Activated CD8-positive, alpha-beta memory T cell treated with anti-CD3 and anti-CD28 coated beads for 1 hour (primary cell): Measurements from ENCODE around the gene SLC9A7.
"Not testable (repeated sequence)": the region's sequence is repeated elsewhere in the genome, so short reads cannot be mapped to it uniquely, and the experiment has no call there.

Source experiments
- DNase-seq, 2 donors: peaks; one replicate each; pipeline ENCODE4 v3.0.0-alpha.2; 2020; ENCODE audit warnings: low read depth in 1 of 2; ENCODE audit errors: extremely low read depth in 1 of 2

SLC9A7 gene

GRCh38 chrX:46754586-46755061, 4.3 kb downstream of the SLC9A7 start:
- DNase-seq, result no peak

GRCh38 chrX:46754036-46754435, 4.9 kb downstream of the SLC9A7 start:
- no peak for DNase-seq

DNA sequence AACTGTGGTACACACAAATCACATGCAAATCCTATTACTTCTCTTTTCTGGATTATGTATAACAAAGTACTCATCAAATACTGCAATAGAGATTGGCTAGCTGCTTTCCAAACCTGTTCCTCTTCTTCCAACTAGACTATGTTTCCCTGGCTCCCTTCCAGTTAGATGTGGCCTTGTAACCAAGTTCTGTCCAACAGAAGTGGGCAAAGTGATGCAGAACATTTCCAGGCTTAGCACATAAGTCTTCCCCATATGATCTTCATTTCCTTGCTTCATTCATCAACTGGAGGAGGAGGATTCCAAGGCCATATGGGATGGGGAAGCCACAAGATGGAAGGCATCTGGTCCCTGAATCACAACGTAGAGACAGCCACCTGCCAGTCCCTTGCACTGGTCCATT, 8.0 kb downstream of the SLC9A7 start:
- no peak for DNase-seq

GRCh38 chrX:46744009-46744408, 14.9 kb downstream of the SLC9A7 start:
- DNase-seq, result no peak

DNA sequence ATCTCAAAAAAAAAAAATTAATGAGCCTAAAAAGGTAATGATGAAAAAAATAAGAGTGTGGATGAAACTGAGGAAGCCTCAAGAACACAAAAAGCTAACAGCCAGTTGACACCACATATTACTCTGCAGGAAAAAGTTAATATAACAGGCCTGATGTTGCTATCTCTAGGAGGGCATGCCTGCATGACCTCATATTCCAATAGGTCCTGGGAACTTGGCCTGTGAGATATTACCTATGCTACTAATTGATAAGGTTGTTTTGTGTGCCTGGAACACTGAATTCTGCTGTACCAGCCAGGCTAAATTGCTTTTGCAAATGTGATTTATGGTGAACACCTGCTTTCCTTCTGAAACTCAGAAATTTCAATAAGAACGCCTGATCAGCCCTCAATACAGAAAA, 15.9 kb downstream of the SLC9A7 start:
- DNase-seq, result no peak

GRCh38 chrX:46739736-46740135, 19.2 kb downstream of the SLC9A7 start:
- DNase-seq, result no peak

- DNase-seq, result no peak
Measured at GRCh38 chrX:46737462-46737861, 21.5 kb downstream of the SLC9A7 start.

- no peak for DNase-seq
Measured at GRCh38 chrX:46737041-46737440, 21.9 kb downstream of the SLC9A7 start.

GRCh38 chrX:46735622-46736021, 23.3 kb downstream of the SLC9A7 start:
- DNase-seq, result no peak

GRCh38 chrX:46733226-46733625, 25.7 kb downstream of the SLC9A7 start:
- no peak for DNase-seq

GRCh38 chrX:46730765-46731164, 28.2 kb downstream of the SLC9A7 start:
- DNase-seq, result no peak

DNA sequence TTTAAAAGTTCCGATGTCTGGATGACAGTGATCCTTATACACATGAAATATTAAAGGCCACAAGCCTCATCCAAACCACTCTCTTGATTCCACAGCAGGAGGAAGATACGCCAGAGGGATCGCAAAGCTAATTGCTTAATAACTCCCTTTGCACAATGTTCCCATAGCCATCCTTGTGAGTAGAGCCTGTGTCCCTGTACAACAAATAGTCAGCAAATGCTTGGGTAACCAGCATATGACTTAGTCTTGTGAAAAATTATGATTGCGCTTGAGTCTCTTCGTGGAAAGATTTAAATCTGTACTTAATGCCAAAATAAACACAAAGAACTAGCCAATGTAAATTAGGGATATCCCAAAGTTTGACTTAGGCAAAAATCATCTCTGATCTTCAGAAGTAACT, 31.5 kb downstream of the SLC9A7 start:
- DNase-seq, result no peak

DNA sequence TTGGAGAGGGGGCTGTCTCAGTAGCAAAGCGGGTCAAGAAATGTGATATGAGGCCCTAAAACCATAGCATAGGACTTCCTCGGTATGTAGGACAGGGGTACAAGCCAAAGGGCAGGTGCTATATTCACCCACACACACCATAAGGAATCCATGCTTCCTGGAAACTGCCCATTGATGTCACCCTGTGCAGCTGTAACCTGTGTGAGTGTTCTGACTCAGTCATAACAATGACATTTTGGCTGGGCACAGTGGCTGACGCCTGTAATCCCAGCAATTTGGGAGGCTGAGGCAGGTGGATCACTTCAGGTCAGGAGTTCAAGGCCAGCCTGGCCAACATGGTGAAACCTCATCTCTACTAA, 35.4 kb downstream of the SLC9A7 start:
- DNase-seq, result not testable (repeated sequence)

- no peak for DNase-seq
Measured at GRCh38 chrX:46722742-46723568, 36.0 kb downstream of the SLC9A7 start.

- no peak for DNase-seq
Measured at GRCh38 chrX:46716796-46717195, 42.1 kb downstream of the SLC9A7 start.

- DNase-seq, result no peak
Measured at GRCh38 chrX:46715997-46716396, 42.9 kb downstream of the SLC9A7 start.

DNA sequence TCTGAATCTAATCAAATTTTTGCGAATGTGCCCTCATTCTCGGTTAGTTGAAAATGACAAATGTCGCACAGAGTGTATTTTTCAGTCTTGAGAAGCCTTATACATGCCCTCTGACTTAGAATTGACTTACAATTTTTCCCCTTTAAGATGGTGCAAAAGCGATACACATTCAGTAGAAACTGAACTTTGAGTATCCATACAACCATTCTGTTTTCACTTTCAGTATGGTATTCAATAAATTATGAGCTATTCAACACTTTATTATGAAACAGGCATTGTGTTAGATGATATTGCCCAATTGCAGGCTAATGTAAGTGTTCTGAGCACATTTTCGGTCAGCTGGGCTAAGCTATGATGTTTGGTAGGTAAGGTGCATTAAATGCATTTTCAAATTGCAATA, 43.4 kb downstream of the SLC9A7 start:
- no peak for DNase-seq

- no peak for DNase-seq
Measured at GRCh38 chrX:46713672-46714490, 45.0 kb downstream of the SLC9A7 start.

DNA sequence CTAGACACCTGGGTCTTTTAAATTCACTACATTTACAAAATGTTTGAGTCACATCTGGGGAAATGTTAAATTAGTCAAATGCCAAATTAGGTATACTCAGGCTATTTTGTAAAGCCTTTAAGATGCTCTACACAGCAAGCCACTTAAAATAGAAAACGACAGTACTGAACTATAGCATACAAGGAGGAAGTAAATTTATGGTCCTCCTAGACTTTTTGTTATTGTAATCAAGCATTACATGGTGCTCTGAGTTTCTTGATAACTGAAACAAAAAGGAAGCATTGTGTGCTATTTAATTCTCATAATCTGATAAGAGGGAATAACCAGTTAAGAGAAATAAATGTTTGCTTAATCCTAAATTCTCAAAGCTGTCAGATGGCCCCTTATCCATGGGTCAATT, 46.2 kb downstream of the SLC9A7 start:
- DNase-seq, result no peak

- no peak for DNase-seq
Measured at GRCh38 chrX:46710927-46711623, 47.8 kb downstream of the SLC9A7 start.

GRCh38 chrX:46710425-46710824, 48.5 kb downstream of the SLC9A7 start:
- DNase-seq, result no peak
